Natural killer cell treated with Interleukin-12 subunit alpha and Interleukin-12 subunit beta and Interleukin-15 and Interleukin-18, amount 100 ng/mL, for 72 hours (primary cell): ENCODE measurements around the gene ADAM23. TPM values are rescaled to one million over a fixed set of nuclear protein-coding genes. Genes with fewer than 3 reads are reported as not detected.

Experiments
- ATAC-seq, 2 donors: fragments of 150-1000 bp; cut with Tn5 transposase in 1 of 2; sonication (Bioruptor Pico), chemical (Tn5 transposase) in 1 of 2; 2 replicates each; pipeline ENCODE4 v1.10.0; 2021
- DNase-seq: peaks from one replicate; pipeline ENCODE4 v3.0.0; 2022; ENCODE audit warnings: low spot score
- H3K27ac Mint-ChIP-seq, 2 donors: 1 replicate in 1 of 2; 2 replicates in 1 of 2; pipeline ENCODE4 v1.8.0; 2022; ENCODE audit warnings: mixed read lengths in 2 of 2, mild to moderate bottlenecking in 1 of 2, moderate library complexity in 1 of 2
- H3K27me3 Mint-ChIP-seq, 2 donors: 1 replicate in 1 of 2; 2 replicates in 1 of 2; pipeline ENCODE4 v1.8.0; 2022; ENCODE audit warnings: mixed read lengths in 2 of 2
- H3K36me3 Mint-ChIP-seq: one replicate; pipeline ENCODE4 v1.8.0; 2022; ENCODE audit warnings: mixed read lengths
- H3K4me1 Mint-ChIP-seq, 2 donors: 1 replicate in 1 of 2; 2 replicates in 1 of 2; pipeline ENCODE4 v1.8.0; 2022; ENCODE audit warnings: low read depth in 2 of 2, mixed read lengths in 2 of 2, mild to moderate bottlenecking in 1 of 2
- H3K4me3 Mint-ChIP-seq: one replicate; pipeline ENCODE4 v1.8.0; 2022; ENCODE audit warnings: mixed read lengths
- H3K9me3 Mint-ChIP-seq: 2 replicates; pipeline ENCODE4 v1.8.0; 2022; ENCODE audit warnings: mixed read lengths
- total RNA-seq, 2 donors: library from RNA; stranded (reverse); gene quantifications; one replicate each; pipeline ENCODE4 v1.2.3, GENCODE V29; 2022

ADAM23 gene
- total RNA-seq, 2 donors from 2014 or later = not detected

GRCh38 chr2:206572725-206573124, 129.4 kb downstream of the ADAM23 start:
- H3K27ac Mint-ChIP-seq = no peak overlapping the region
- H3K4me3 Mint-ChIP-seq = no peak overlapping the region

GRCh38 chr2:206573793-206574192, 130.5 kb downstream of the ADAM23 start:
- DNase-seq = no peak
- no peak for ATAC-seq
- Mint-ChIP-seq H3K36me3 (no peaks in the 10 kb centered on the region), H3K4me1 (no peaks in the 10 kb centered on the region), H3K27me3 (no peaks in the 10 kb centered on the region), H3K27ac (no peak overlapping the region), H3K4me3 (no peak overlapping the region), H3K9me3 (no peaks in the 10 kb centered on the region)

More at GRCh38 chr2:206572725-206573124, 129.4 kb downstream of the ADAM23 start:
- ATAC-seq (no peak), DNase-seq (no peak)
- H3K27me3 Mint-ChIP-seq = no peaks in the 10 kb centered on the region
- no peaks in the 10 kb centered on the region for H3K4me1 Mint-ChIP-seq
- no peaks in the 10 kb centered on the region for H3K36me3 Mint-ChIP-seq
- no peaks in the 10 kb centered on the region for H3K9me3 Mint-ChIP-seq

- DNase-seq (no peak), ATAC-seq (no peak)
- Mint-ChIP-seq H3K27ac (no peak overlapping the region), H3K4me1 (no peaks in the 10 kb centered on the region), H3K4me3 (no peak overlapping the region), H3K36me3 (no peaks in the 10 kb centered on the region), H3K9me3 (peaks cover 3% of the 10 kb centered on the region), H3K27me3 (peaks cover 7 to 15% of the 10 kb centered on the region in 2 donors)
Observed at GRCh38 chr2:206584323-206585116, 141.2 kb downstream of the ADAM23 start.

- Mint-ChIP-seq H3K27ac (no peak overlapping the region), H3K4me1 (no peaks in the 10 kb centered on the region), H3K4me3 (no peak overlapping the region), H3K27me3 (peaks cover 7 to 15% of the 10 kb centered on the region in 2 donors), H3K9me3 (peaks cover 3% of the 10 kb centered on the region), H3K36me3 (no peaks in the 10 kb centered on the region)
- ATAC-seq (no peak), DNase-seq (no peak)
Observed at GRCh38 chr2:206585335-206585734, 142.0 kb downstream of the ADAM23 start.

- H3K4me3 Mint-ChIP-seq = no peak overlapping the region
- no peak for ATAC-seq
- H3K27me3 Mint-ChIP-seq = peaks cover 7 to 15% of the 10 kb centered on the region in 2 donors
- H3K9me3 Mint-ChIP-seq = no peaks in the 10 kb centered on the region
- no peaks in the 10 kb centered on the region for H3K4me1 Mint-ChIP-seq
- no peak for DNase-seq
- no peaks in the 10 kb centered on the region for H3K36me3 Mint-ChIP-seq
- no peak overlapping the region for H3K27ac Mint-ChIP-seq
Observed at GRCh38 chr2:206586609-206587008, 143.3 kb downstream of the ADAM23 start.

- Mint-ChIP-seq H3K4me3 (no peak overlapping the region), H3K9me3 (no peaks in the 10 kb centered on the region), H3K36me3 (no peaks in the 10 kb centered on the region), H3K4me1 (no peaks in the 10 kb centered on the region), H3K27ac (no peak overlapping the region), H3K27me3 (peaks cover 3 to 8% of the 10 kb centered on the region in 2 donors)
- DNase-seq (no peak), ATAC-seq (no peak)
Observed at GRCh38 chr2:206597717-206598218, 154.4 kb downstream of the ADAM23 start.

- H3K9me3 Mint-ChIP-seq = no peaks in the 10 kb centered on the region
- H3K4me1 Mint-ChIP-seq = no peaks in the 10 kb centered on the region
- ATAC-seq (no peak), DNase-seq (no peak)
- H3K36me3 Mint-ChIP-seq = no peaks in the 10 kb centered on the region
- H3K27me3 Mint-ChIP-seq = peaks cover 0 to 3% of the 10 kb centered on the region in 2 donors
- no peak overlapping the region for H3K4me3 Mint-ChIP-seq
- no peak overlapping the region for H3K27ac Mint-ChIP-seq
Observed at GRCh38 chr2:206603243-206603642, 159.9 kb downstream of the ADAM23 start.

GRCh38 chr2:206610451-206610850, 167.1 kb downstream of the ADAM23 start:
- ATAC-seq (no peak), DNase-seq (no peak)
- Mint-ChIP-seq H3K36me3 (no peaks in the 10 kb centered on the region), H3K4me1 (no peaks in the 10 kb centered on the region), H3K4me3 (no peak overlapping the region), H3K27me3 (peaks cover 0 to 2% of the 10 kb centered on the region in 2 donors), H3K27ac (no peak overlapping the region), H3K9me3 (no peaks in the 10 kb centered on the region)

- no peaks in the 10 kb centered on the region for H3K4me1 Mint-ChIP-seq
- H3K36me3 Mint-ChIP-seq = no peaks in the 10 kb centered on the region
- no peak for ATAC-seq
- no peak overlapping the region for H3K27ac Mint-ChIP-seq
- no peak for DNase-seq
- no peaks in the 10 kb centered on the region for H3K9me3 Mint-ChIP-seq
- peaks cover 0 to 2% of the 10 kb centered on the region in 2 donors for H3K27me3 Mint-ChIP-seq
- H3K4me3 Mint-ChIP-seq = no peak overlapping the region
Observed at GRCh38 chr2:206611191-206611590, 167.9 kb downstream of the ADAM23 start.

- H3K27ac Mint-ChIP-seq = no peak overlapping the region
- no peak overlapping the region for H3K4me3 Mint-ChIP-seq
- ATAC-seq (no peak), DNase-seq (no peak)
- peaks cover 0 to 2% of the 10 kb centered on the region in 2 donors for H3K27me3 Mint-ChIP-seq
- H3K4me1 Mint-ChIP-seq = no peaks in the 10 kb centered on the region
- no peaks in the 10 kb centered on the region for H3K36me3 Mint-ChIP-seq
- no peaks in the 10 kb centered on the region for H3K9me3 Mint-ChIP-seq
Observed at GRCh38 chr2:206611736-206612135, 168.4 kb downstream of the ADAM23 start.

- no peak for ATAC-seq
- H3K4me1 Mint-ChIP-seq = no peaks in the 10 kb centered on the region
Observed at GRCh38 chr2:206614811-206615210, 171.5 kb downstream of the ADAM23 start.

GRCh38 chr2:206615417-206616089, 172.2 kb downstream of the ADAM23 start:
- DNase-seq (no peak), ATAC-seq (no peak)
- no peak overlapping the region for H3K27ac Mint-ChIP-seq
- no peak overlapping the region for H3K4me3 Mint-ChIP-seq
- H3K27me3 Mint-ChIP-seq = peaks cover 0 to 2% of the 10 kb centered on the region in 2 donors
- no peaks in the 10 kb centered on the region for H3K4me1 Mint-ChIP-seq
- no peaks in the 10 kb centered on the region for H3K9me3 Mint-ChIP-seq
- H3K36me3 Mint-ChIP-seq = no peaks in the 10 kb centered on the region

More at GRCh38 chr2:206614811-206615210, 171.5 kb downstream of the ADAM23 start:
- H3K36me3 Mint-ChIP-seq = no peaks in the 10 kb centered on the region
- H3K27ac Mint-ChIP-seq = no peak overlapping the region
- no peak overlapping the region for H3K4me3 Mint-ChIP-seq
- no peaks in the 10 kb centered on the region for H3K9me3 Mint-ChIP-seq
- H3K27me3 Mint-ChIP-seq = peaks cover 0 to 2% of the 10 kb centered on the region in 2 donors
- no peak for DNase-seq

- no peak for DNase-seq
- peaks cover 0 to 2% of the 10 kb centered on the region in 2 donors for H3K27me3 Mint-ChIP-seq
- no peak overlapping the region for H3K27ac Mint-ChIP-seq
- H3K9me3 Mint-ChIP-seq = no peaks in the 10 kb centered on the region
- no peak for ATAC-seq
- no peaks in the 10 kb centered on the region for H3K36me3 Mint-ChIP-seq
- H3K4me3 Mint-ChIP-seq = no peak overlapping the region
- H3K4me1 Mint-ChIP-seq = no peaks in the 10 kb centered on the region
Observed at GRCh38 chr2:206616151-206616550, 172.8 kb downstream of the ADAM23 start.

- Mint-ChIP-seq H3K4me1 (no peaks in the 10 kb centered on the region), H3K27me3 (peaks cover 0 to 2% of the 10 kb centered on the region in 2 donors), H3K36me3 (no peaks in the 10 kb centered on the region), H3K27ac (no peak overlapping the region), H3K4me3 (no peak overlapping the region), H3K9me3 (no peaks in the 10 kb centered on the region)
- DNase-seq = no peak
- no peak for ATAC-seq
Observed at GRCh38 chr2:206619011-206619410, 175.7 kb downstream of the ADAM23 start.
